Breast epithelium (tissue), 4 donors: ENCODE data around the gene SRC. TPM values are rescaled to one million over a fixed set of nuclear protein-coding genes. Genes with fewer than 3 reads are reported as not detected.

Source experiments
- DNase-seq, 2 donors: peaks; one replicate each; pipeline ENCODE4 v3.0.0-alpha.2; 2019; ENCODE audit warnings: low spot score in 2 of 2
- H3K27ac ChIP-seq, 2 donors: fragments of 200-600 bp; sonication (generic) in 1 of 2; one replicate each; pipeline ENCODE4 v1.5.1; 2016 to 2019; ENCODE audit warnings: mild to moderate bottlenecking in 1 of 2
- H3K27me3 ChIP-seq, 2 donors: fragments of 200-600 bp; sonication (generic) in 1 of 2; one replicate each; pipeline versions ENCODE4 v1.5.1 to v1.6.0; 2017 to 2019; ENCODE audit warnings: control low read depth in 1 of 2, mild to moderate bottlenecking in 1 of 2
- H3K36me3 ChIP-seq: fragments of 200-600 bp; one replicate; pipeline ENCODE4 v1.5.1; 2019
- H3K4me1 ChIP-seq, 2 donors: fragments of 200-600 bp; sonication (generic); one replicate each; pipeline ENCODE4 v1.5.1; 2016 to 2019; ENCODE audit warnings: control low read depth in 1 of 2
- H3K4me3 ChIP-seq, 3 donors: fragments of 200-600 bp; sonication (generic); 1 replicate in 2 of 3; 2 replicates in 1 of 3; pipeline ENCODE4 v1.5.1; 2016 to 2019; ENCODE audit warnings: mild to moderate bottlenecking in 3 of 3, moderate library complexity in 2 of 3
- H3K9me3 ChIP-seq, 2 donors: fragments of 200-600 bp; sonication (generic) in 1 of 2; one replicate each; pipeline ENCODE4 v1.5.1; 2016 to 2019; ENCODE audit warnings: control low read depth in 1 of 2
- CTCF ChIP-seq, 3 donors: fragments of 450-650 bp; IDR thresholded peaks; one replicate each; pipeline ENCODE4 v1.5.1; 2016 to 2017; ENCODE audit warnings: antibody characterized with exemption in 3 of 3, mild to moderate bottlenecking in 3 of 3, moderate library complexity in 3 of 3
- POLR2A ChIP-seq: fragments of 450-650 bp; IDR thresholded peaks from one replicate; pipeline ENCODE4 v1.6.1; 2016; ENCODE audit warnings: antibody characterized with exemption, mild to moderate bottlenecking, moderate library complexity
- POLR2AphosphoS5 ChIP-seq, 3 donors: sonication (generic); formaldehyde crosslinking; IDR thresholded peaks; one replicate each; pipeline ENCODE4 v1.6.1; 2017; ENCODE audit warnings: antibody characterized with exemption in 3 of 3
- intact Hi-C: fragments of 100-400 bp; cut with DNase I; formaldehyde crosslinking; loops from one replicate; pipeline ENCODE4 v1.15.1; 2023; ENCODE audit warnings: low total_unique reads
- total RNA-seq, 3 donors: library from RNA; depleted of rRNA; stranded (reverse); fragments of >200 nt; gene quantifications; one replicate each; pipeline ENCODE4 v1.1.0, GENCODE V29; 2016

SRC gene
- total RNA-seq, 3 donors from 2014 or later = 12.8 to 25.6 (median 20.6) TPM

GRCh38 chr20:37439223-37439933 is 93.4 kb downstream of the SRC start:
- Histone ChIP-seq H3K27me3 (no peaks in the 10 kb centered on the region), H3K4me3 (no peak overlapping the region), H3K27ac (no peak overlapping the region), H3K9me3 (no peaks in the 10 kb centered on the region), H3K4me1 (no peaks in the 10 kb centered on the region), H3K36me3 (no peaks in the 10 kb centered on the region)
- TF ChIP-seq POLR2AphosphoS5 (IDR thresholded peaks at IDR 0.05) = no peak
- TF ChIP-seq CTCF (IDR thresholded peaks at IDR 0.05) = no peak
- no peak for TF ChIP-seq POLR2A
- DNase-seq = no peak
- intact Hi-C loops = no loop called here

- intact Hi-C loops = no loop called here
- Histone ChIP-seq H3K36me3 (no peaks in the 10 kb centered on the region), H3K27me3 (no peaks in the 10 kb centered on the region), H3K9me3 (no peaks in the 10 kb centered on the region), H3K27ac (no peak overlapping the region), H3K4me1 (no peaks in the 10 kb centered on the region), H3K4me3 (no peak overlapping the region)
- TF ChIP-seq CTCF (IDR thresholded peaks at IDR 0.05) (no peak), POLR2AphosphoS5 (IDR thresholded peaks at IDR 0.05) (no peak), POLR2A (no peak)
- DNase-seq = no peak
Observed at GRCh38 chr20:37441023-37441422, 95.1 kb downstream of the SRC start.

- H3K36me3 ChIP-seq = no peaks in the 10 kb centered on the region
- no peaks in the 10 kb centered on the region for H3K4me1 ChIP-seq
- H3K4me3 ChIP-seq = no peak overlapping the region
- intact Hi-C loops = no loop called here
- no peaks in the 10 kb centered on the region for H3K27me3 ChIP-seq
- DNase-seq = no peak
- H3K27ac ChIP-seq = no peak overlapping the region
- no peaks in the 10 kb centered on the region for H3K9me3 ChIP-seq
- no peak for TF ChIP-seq CTCF (IDR thresholded peaks at IDR 0.05)
Observed at GRCh38 chr20:37442547-37442946, 96.6 kb downstream of the SRC start.

DNA sequence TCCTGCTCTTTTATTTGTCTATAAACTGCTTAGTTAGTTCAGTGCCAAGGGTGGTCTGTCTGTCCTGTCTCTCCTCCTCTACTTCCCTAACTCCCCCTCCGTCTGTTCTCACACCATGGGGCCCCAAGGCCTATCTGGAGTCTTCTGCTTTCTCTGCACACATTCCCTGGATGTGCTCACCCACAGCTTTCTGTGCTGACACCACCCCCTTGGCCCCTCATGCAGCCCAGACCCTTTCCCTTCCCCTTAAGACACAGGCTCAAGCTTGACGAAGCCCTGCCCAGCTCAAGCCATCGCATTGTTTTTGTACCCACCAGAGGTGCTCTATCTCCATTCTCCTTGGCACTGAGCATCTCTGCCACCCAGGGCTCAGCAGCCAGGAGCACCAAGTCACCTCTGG is 97.0 kb downstream of the SRC start:
- intact Hi-C loops = no loop called here
- TF ChIP-seq POLR2A = no peak
- no peak for TF ChIP-seq CTCF (IDR thresholded peaks at IDR 0.05)
- TF ChIP-seq POLR2AphosphoS5 (IDR thresholded peaks at IDR 0.05) = no peak
- Histone ChIP-seq H3K36me3 (no peaks in the 10 kb centered on the region), H3K9me3 (no peaks in the 10 kb centered on the region), H3K4me3 (no peak overlapping the region), H3K4me1 (no peaks in the 10 kb centered on the region), H3K27ac (no peak overlapping the region), H3K27me3 (no peaks in the 10 kb centered on the region)
- DNase-seq = no peak

- Histone ChIP-seq H3K4me3 (no peak overlapping the region), H3K36me3 (no peaks in the 10 kb centered on the region), H3K27me3 (no peaks in the 10 kb centered on the region), H3K27ac (no peak overlapping the region), H3K4me1 (no peaks in the 10 kb centered on the region), H3K9me3 (no peaks in the 10 kb centered on the region)
- TF ChIP-seq POLR2A (no peak), CTCF (IDR thresholded peaks at IDR 0.05) (no peak), POLR2AphosphoS5 (IDR thresholded peaks at IDR 0.05) (no peak)
- intact Hi-C loops = no loop called here
- DNase-seq = no peak
Observed at GRCh38 chr20:37443596-37443995, 97.7 kb downstream of the SRC start.
